GM21447 (cell line): ENCODE results near the gene BRD4.

Source experiments
- ATAC-seq: cut with Tn5 transposase; IDR thresholded peaks from one replicate; pipeline ENCODE4 v1.9.1; 2021; ENCODE audit not compliant: unreplicated experiment

Gene BRD4

GRCh38 chr19:15316498-15316897 is 15.8 kb downstream of the BRD4 start:
- no peak for ATAC-seq

DNA sequence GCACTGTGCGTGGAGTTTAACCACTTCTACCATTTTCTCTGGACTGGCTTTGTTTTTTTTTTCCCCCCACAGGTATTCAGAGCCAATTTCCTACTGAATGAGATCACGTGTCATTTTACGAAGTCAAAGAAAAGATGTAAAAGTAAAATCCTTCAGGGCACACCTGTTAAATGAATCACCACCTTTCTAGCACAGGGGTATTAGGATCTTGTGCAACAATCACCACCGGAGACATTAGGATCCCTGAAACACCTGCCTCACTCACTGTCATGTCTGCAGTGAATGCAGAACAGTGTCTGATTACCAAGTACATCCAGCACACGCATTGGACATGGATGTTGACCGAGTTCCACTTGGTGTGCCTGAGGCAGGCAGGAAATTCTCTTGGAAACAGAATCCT is 17.2 kb downstream of the BRD4 start:
- ATAC-seq = no peak

DNA sequence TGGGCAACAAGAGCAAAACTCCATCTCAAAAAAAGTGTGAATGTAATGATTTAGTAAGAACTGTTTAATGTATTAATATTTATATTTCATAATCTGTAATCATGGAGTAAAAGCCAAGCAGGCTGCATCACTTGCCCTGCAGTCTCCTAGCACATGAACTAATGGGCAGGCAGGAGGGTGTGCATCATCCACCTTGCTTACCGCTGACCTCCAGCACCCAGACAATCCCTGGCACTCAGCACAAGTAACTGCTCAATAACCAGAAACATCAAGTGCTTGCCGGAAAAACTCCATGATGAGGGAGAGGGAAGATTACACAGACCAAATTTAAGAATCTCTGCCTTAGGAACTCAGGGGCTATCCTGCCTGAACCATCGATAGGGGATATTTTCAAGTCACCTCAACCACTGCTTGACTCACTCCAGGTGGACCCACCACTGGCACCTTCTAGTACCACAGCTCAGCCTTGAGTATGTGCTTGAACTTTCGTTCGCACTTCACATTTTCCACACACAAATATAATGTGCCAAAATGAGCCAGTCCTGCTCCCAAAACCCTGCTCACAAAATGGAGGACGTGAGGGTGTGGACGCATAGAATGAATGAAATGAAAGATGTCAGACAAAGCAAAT is 18.6 kb downstream of the BRD4 start:
- no peak for ATAC-seq

DNA sequence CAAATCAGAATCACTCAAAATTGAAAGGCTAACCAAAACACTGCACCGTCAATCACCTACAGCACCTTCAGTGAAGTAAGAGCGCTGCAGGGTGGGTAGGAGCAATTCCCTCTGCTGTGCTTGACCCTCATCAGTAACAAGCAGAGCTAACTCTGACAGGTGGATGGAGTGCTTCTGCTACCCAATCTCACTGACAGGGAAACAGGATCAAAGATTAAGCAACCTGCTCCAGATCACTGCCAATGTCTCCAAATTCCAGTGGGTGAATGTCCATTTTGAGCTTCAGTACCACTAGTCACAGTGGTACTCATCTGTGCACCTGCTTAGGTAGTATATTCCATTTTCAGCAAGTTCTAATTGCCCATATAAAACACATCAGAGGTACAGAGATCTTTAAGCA is 25.2 kb downstream of the BRD4 start:
- ATAC-seq = no peak

DNA sequence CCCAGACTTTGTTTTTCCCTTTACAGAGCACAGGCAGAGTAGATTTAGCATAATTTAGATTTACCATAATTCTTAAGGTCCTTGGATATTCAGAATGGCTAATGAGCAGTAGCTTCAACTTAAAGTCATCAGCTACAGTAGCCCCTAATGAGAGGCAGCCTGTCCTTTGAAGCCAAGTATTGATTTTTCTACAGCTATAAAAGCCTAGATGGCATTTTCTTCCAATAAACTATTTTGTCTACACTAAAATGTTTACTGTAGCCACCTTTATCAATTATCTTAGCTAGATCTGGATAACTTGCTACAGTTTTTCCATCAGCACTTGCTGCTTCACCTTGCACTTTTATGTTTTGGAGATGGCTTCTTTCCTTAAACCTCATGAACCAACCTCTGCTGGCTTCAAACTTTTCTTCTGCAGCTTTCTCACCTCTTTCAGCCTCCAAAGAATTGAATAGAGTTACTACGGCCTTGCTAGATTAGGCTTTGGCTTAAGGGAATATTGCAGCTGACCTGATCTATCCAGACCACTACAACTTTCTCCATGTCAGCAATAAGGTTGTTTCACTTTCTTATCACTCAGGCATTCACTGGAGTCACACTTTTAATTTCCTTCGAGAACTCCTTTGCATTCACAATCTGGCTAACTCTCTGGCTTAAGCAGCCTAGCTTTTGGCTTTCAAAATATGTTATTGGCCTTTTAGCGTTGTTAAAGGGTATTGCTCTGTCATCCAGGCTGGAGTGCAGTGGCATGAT is 26.6 kb downstream of the BRD4 start:
- no peak for ATAC-seq

DNA sequence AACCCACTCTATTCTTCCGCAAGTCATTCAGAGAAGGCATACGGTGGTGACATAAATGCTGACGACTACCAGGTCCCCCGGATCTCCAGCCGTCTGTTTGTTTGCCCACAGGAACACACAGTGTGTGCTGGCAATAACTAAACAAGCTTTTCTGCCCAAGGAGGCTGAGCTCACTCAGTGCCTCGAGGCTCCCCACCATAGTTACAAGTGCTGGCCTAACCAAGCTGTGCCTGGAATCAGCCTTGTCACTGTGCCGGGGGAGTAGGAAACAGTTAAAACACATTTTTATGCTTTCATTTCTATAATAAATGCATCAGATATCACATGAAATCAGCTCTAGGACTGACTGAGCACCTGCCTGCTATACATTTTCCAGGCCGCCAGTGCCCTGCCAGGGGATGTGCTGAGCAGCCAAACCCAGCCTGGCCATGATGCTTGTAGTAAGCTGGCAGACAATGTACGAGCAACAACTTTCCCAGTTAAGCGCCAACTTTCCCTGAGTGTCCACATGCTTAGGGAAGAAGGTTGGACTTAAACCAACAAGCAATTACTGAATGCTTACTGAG is 28.1 kb downstream of the BRD4 start:
- no peak for ATAC-seq

- ATAC-seq = no peak
These were observed 29.1 kb downstream of the BRD4 start for GRCh38 chr19:15303105-15303780.

GRCh38 chr19:15300533-15301197 is 31.7 kb downstream of the BRD4 start:
- ATAC-seq = no peak

GRCh38 chr19:15299568-15300409 is 32.5 kb downstream of the BRD4 start:
- no peak for ATAC-seq

DNA sequence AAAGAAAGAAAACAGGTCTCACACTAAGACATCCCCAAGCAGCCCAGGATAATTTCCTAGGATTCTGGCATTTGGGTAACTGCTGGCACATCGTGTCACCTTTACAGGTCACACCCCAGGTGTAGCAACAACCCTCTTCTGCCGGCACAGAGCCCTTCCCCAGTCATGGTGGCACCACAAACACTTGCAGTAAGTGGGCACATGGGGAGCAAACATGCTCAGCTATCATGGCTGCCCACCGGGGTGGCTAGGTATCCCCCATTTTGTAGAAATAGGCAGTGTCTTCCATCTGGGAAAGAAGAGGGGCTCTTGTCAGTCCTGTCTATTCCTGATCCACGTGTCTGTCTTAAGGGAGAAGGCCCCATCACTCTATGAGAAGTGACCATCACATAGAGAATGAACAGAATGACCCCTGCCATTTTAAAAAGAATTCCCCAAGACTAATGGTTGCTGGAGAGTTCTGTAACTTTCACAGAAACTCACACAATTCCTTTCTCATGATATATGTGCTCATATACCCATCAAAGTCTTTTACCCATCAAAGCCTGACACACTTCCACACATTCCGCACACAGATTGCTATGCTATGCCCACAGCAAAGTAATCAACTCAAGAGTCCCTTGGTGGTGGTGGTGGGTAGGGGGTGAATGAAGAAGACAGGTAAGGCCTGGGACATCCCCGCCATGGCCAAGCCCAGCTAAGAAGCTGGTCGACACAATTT is 33.3 kb downstream of the BRD4 start:
- ATAC-seq = no peak

DNA sequence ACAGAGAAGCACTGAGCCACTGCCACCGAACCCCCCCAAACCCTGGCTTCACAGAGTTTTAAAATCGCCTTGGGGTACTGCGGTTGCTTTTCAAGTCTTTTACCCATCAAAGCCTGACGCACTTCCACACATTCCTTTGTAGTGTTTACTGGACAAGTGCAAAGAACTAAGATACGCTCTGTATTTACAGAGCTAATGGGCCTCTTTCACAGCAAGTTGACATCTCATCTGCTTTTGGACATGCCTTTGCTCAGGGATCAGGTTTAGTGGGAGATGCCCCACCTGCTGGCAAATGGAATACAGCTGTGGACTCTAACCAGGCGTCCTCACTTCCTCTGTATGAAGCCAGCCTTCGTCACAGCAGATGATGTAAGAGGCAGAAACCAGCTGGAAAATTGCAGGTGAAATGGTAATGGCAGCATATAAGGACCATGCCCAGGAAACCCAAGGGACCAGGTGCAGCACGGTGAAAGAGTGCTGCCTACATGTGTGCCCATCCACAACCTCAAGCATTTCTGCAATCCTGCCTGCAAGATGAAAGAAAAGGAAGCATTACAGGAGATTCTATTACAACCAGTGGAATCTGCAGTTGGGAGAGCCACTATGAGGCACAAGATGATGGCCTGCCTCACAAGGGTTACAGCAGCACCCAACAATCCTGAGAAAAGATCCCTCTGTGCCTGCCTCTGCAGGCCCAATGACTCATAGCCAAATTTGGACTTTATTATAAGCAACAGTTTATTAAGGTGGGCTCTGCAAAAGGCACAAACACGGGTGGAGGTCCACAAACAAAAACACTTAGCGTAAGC is 34.7 kb downstream of the BRD4 start:
- ATAC-seq = no peak

GRCh38 chr19:15296841-15297415 is 35.4 kb downstream of the BRD4 start:
- ATAC-seq = no peak

DNA sequence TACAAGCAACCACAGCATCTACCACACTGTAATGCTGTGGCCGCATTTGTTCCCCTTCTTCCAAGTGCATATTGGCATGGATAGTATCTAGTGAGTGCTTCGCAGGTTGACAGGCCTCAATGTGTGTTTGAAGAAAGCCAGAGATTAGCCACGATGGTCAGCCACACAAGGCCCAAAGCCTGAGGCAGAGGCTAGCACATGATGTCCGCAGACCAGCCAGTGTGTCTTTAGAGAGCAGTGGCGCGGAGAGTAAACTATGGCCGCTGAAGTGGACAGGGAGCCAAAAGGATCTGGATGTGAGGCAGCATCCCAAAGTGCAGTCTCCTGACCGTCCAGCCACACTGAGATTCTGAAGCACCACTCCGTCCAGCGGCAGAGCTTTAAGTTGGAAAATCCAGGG is 36.0 kb downstream of the BRD4 start:
- no peak for ATAC-seq

DNA sequence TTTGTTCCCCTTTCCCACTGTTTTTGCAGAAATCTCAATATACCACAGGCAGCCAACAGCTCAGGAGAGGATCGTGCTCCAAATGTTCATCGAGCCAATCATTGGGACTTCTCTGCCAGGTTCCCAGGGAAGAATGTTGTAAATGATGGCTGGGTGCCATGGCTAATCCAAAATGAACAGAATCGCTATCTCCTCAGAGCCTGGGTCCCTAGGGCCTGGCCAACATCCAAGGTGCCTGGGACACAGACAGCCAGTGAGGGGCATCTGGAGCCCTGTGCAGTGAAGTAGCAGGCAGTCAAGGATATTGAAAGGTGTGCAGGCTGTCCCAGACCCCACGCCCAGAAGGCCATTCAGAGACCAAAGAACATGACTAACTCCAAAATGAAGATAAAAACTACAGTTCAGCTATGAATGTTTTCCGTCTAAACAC is 37.8 kb downstream of the BRD4 start:
- ATAC-seq = no peak

DNA sequence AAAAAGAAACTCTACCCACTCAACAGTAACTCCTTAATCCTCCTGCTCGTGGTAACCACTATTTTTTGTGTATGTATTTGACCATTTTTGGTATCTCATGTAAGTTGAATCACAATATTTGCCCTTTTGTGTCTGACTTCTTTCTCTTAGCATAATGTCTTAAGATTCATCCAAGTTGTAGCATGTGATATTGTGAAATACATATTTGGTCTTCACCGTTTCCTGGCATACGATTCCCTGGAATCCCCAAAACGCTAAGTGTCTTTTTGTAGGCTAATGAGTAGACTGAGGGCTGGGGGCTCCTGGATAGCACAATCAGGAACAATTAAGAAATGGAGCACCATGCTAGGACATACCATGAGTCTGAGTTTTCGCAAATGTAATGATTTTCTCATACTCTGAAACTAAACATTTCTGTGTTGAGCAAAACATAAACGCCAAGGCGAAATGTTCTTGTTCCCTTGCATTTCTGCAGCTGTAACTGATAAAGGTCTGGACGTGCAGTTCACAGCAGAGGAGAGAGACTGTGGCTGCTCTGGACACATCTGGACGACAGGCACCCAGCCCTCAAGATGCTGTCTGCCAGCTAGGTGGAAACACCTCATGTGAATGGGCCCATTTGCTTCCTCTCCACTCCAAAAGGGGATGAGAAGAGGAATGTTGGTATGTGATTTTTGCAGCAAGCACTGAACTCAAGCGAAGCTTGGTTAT is 38.4 kb downstream of the BRD4 start:
- no peak for ATAC-seq

- ATAC-seq = no peak
These were observed 39.3 kb downstream of the BRD4 start for GRCh38 chr19:15292847-15293582.

DNA sequence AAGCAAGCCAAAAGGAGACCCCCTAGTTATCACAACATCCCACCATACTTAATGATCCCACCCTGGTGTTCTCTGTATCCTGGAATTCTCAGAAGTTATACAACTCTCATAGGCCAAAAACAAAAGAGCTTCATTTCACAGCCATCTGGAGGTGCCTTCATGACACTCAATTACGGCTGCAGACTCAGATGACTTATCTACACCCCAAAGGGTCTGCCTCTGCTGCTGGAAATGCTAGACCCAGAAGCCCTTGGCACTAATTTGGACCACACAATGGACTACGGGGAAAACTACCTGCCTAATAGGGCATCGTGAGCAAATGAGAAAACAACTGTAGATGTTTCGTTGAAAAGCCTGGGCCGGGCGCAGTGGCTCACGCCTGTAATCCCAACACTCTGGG is 40.2 kb downstream of the BRD4 start:
- ATAC-seq = no peak
